BJ (cell line): ENCODE data around the gene GARIN5B. TPM values are rescaled to one million over a fixed set of nuclear protein-coding genes. Genes with fewer than 3 reads are reported as not detected.

ENCODE experiments used
- CTCF ChIA-PET: fragments of 350-600 bp; formaldehyde crosslinking; extraction: SDS; loops from one replicate; lab custom pipeline; 2021; ENCODE audit warnings: antibody characterized with exemption, inconsistent platforms; lab: Yijun Ruan, JAX
- POLR2A ChIA-PET: fragments of 300-600 bp; sonication (Branson Sonifier 250); formaldehyde crosslinking; extraction: SDS; loops from one replicate; lab custom pipeline; 2021; ENCODE audit warnings: antibody characterized with exemption; lab: Charles Lee
- DNase-seq: peaks from one replicate; pipeline ENCODE4 v3.0.0-alpha.2; 2011; ENCODE audit warnings: low read depth
- H3K27me3 ChIP-seq: 2 replicates; pipeline ENCODE4 v1.6.0; 2011; ENCODE audit warnings: low read length; ENCODE audit not compliant: control insufficient read depth, insufficient read depth
- H3K36me3 ChIP-seq: 2 replicates; pipeline ENCODE4 v1.5.1; 2011; ENCODE audit warnings: low read length; ENCODE audit not compliant: control insufficient read depth, insufficient read depth
- H3K4me3 ChIP-seq: 2 replicates; pipeline ENCODE4 v1.5.1; 2011; ENCODE audit warnings: low read depth, mild to moderate bottlenecking, control low read depth, low read length
- CTCF ChIP-seq: IDR thresholded peaks from 2 replicates; pipeline ENCODE4 v1.5.1; 2011; ENCODE audit warnings: low read depth, mild to moderate bottlenecking, control low read depth, inconsistent platforms, low read length, moderate library complexity; ENCODE audit not compliant: insufficient read depth
- polyA plus RNA-seq: library from polyadenylated mRNA; depleted of rRNA; stranded (reverse); fragments of >200 nt; gene quantifications from 2 replicates; pipeline ENCODE4 v1.2.3, GENCODE V29; 2011

Gene GARIN5B
- polyA plus RNA-seq, 1 experiment, result 0.02 TPM

DNA sequence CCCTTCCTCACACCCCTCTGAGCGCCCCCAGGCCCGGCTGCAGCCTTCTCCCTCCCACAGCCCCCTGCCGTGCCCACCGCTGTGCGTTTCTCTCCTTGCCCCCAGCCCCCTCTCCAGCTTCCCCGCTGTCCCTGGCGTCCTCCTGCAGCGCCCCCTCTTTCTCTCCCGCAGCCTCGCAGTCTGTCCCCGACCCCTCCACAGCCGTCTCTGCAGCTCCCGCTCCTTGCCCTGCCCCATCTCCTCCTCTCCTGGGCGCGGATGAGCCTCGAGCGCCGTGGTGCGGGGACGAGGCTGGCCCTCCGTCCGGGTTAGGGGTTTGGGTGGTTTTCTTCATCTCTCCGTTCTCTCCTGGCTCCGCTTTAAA lies 22.3 kb downstream of the GARIN5B start:
- CTCF ChIA-PET, result interaction anchor here (0.7 kb wide), 2 partner anchors 16 to 43 kb away, joined by 3 read pairs; partner anchors contain the start of genes TMEM150B and TMEM238
- peak overlapping the region; percentile 74 for H3K4me3 ChIP-seq
- POLR2A ChIA-PET, result no interaction called here
- DNase-seq, result no peak
- H3K36me3 ChIP-seq, result peaks cover 15% of the 10 kb centered on the region
- H3K27me3 ChIP-seq, result no peaks in the 10 kb centered on the region; the same call in 1 of the 2 replicates
- peak; percentile 39; the same call in 1 of the 2 replicates for TF ChIP-seq CTCF

DNA sequence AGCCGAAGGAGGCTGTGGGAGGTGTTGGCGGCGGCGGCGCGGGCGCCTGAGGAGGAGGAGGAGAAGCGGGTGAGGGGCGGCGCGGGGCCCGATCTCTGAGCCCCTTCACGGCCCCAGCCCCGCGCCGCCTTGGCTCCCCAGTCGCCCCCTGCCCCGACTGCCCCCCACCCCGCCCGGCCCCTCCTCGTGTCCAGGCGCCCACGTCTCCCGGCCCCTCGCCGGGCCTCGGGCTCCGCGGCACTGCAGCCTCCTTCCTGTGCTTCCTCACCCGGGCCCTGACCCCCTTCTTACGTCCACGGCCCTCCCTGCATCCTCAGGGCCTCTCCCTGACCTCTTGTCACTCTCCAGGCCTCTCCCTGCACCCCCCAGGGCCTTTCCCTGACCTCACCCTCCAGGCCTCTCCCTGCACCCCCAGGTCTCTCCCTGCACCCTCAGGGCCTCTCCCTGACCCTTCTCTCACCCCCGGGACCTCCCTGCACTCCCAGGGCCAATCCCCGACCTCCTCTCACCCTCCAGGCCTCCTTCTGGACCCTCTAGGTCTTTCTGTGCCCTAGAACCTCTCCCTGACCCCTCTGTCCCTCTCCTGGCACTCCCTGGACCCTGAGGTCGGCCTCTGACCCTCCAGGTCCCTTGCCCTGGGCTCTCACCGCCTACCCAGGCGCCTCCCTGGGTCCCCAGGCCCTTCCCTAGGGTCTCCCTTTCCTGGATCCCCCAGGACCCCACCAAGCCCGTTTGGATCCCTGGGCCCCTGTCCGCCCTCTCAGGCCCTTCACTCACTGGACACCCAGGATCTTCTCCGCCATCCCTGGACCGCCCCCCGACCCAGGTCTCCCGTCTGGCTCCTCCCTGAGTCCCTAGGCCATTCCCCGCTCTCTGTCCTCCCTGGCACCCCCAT lies 22.9 kb downstream of the GARIN5B start:
- Histone ChIP-seq H3K36me3 (peaks cover 15% of the 10 kb centered on the region), H3K4me3 (peak overlapping the region; percentile 74), H3K27me3 (no peaks in the 10 kb centered on the region; the same call in 1 of the 2 replicates)
- ChIA-PET CTCF (interaction anchor here (0.7 to 4.7 kb wide), 7 partner anchors 15 to 46 kb away, joined by 3 to 27 read pairs (median 4); partner anchors contain the start of genes TMEM150B and TMEM238), POLR2A (interaction anchor here (0.9 to 1.8 kb wide), 4 partner anchors 26 to 67 kb away, joined by 3 to 6 read pairs (median 6); partner anchors contain the start of genes IL11 and TMEM238)
- no peak for DNase-seq
- TF ChIP-seq CTCF, result no peak

DNA sequence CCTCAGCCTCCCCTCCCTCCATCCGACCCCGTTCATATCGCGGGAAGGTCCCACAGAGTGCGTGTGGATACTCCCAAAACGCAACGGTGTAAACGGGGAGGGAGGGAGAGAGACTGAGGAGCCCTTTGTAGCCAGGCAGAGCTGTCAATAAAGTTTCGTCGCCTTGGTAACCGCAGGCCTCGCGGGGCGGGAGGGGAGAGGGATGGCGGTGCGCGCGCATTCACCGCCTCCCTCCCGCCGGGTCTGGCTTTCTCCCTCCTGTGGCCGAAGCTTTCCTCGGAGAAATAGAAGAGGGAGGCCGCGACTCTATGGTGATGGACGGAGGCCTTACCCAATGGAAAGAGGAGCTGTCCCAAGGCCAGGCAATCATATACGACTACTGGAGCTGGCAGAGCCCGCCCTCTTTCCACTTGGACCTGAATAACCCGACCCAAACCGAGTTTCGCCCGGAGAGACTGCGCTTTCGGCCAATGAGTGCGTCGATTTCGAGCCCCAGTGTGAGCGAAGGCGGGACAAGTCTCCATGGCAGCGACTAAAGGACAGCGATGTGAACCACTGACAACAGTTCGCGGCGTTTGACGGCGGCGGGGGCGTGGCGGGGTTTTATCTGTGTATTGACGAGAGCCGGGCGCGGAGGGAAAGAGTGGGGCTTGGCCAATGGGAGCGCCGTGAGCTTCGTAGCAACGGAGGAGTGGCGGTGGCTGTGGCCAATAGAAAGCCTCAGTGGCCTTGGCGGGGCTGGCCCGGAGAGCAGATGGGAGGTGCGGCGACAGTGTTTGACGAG lies 23.8 kb downstream of the GARIN5B start, which contains the start of gene KMT5C:
TSS of gene KMT5C (plus strand) at position 772 of the 784 bp plus-strand sequence. CDS start 2,061 bp downstream, outside the sequence.
- DNase-seq, result peak; percentile 100
- peak; percentile 56 for TF ChIP-seq CTCF
- ChIA-PET CTCF (interaction anchor here (0.6 to 4.7 kb wide), 7 partner anchors 20 to 77 kb away, joined by 3 to 27 read pairs (median 4); partner anchors contain the start of gene TMEM238), POLR2A (interaction anchor here (0.5 to 1.8 kb wide), 8 partner anchors 27 to 132 kb away, joined by 3 to 7 read pairs (median 6); partner anchors contain the start of genes IL11, PPP6R1, TMEM238 and UBE2S)
- Histone ChIP-seq H3K27me3 (no peaks in the 10 kb centered on the region; the same call in 1 of the 2 replicates), H3K4me3 (peak within 1 kb of the TSS; percentile 74), H3K36me3 (peaks cover 15% of the 10 kb centered on the region)

- DNase-seq, result no peak
- ChIA-PET CTCF (interaction anchor here (4.7 kb wide), 1 partner anchor 34 kb away, joined by 27 read pairs; no protein-coding TSS in a partner anchor), POLR2A (no interaction called here)
- no peaks in the 10 kb centered on the region for H3K36me3 ChIP-seq
- no peak overlapping the region for H3K4me3 ChIP-seq
- no peaks in the 10 kb centered on the region; the same call in 1 of the 2 replicates for H3K27me3 ChIP-seq
- TF ChIP-seq CTCF, result no peak
Observed at GRCh38 chr19:55336101-55336500, 27.0 kb downstream of the GARIN5B start.
